Thyroid gland (tissue), 4 donors: ENCODE measurements around the gene AOC3.
A peak's percentile ranks its signal among the peaks of the same experiment; 100 is the strongest.

Source experiments
- POLR2A ChIP-seq, 2 donors: fragments of 450-650 bp; IDR thresholded peaks; one replicate each; pipeline ENCODE4 v1.6.1; 2017; ENCODE audit warnings: antibody characterized with exemption in 2 of 2, mild to moderate bottlenecking in 2 of 2, moderate library complexity in 1 of 2
- TF ChIP-seq, protein P1 (sequence below), 6 experiments: fragments of 200-600 bp in 3 of 6; fragments of 450-650 bp in 3 of 6; sonication (generic) in 3 of 6; IDR thresholded peaks; one replicate each; pipeline ENCODE4 v1.5.1; 2016 to 2019; ENCODE audit warnings: antibody characterized with exemption in 6 of 6, mild to moderate bottlenecking in 2 of 6, inconsistent platforms in 1 of 6, moderate library complexity in 1 of 6

DNA sequence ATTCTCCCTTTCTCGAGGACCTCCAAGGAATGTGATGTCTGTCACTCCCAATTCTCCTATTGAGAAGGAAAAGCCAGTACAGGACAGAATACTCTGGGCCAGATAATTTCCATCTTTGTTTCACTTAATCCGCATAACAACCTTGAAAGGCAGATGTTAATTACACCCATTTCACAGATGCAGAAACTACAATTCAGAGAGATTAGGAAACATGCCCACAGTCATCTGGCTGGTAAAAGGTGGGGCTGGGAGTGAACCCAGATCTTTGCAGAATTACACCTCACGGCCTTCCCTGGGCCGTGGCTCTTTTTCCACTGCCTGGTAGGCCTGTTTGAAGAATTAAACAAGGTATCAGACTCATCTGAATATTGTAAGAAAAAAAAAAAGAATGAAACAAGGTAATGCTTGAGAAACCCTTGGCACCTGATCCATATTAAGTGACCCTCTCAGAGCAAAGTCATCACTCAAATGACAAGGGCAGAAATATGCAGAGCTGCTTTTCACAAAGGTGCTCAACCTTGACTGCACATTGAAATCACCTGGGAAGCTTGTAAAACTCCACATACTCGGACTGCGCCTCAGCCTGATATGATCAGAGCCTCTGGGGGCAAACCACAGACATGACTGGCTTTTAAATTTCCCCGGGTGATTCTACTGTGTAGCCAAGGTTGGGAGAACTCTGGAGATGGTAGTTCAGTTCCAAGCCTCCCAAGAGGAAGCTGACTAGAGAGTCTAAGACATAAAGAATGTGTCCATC is 33.0 kb downstream of the AOC3 start:
- TF ChIP-seq, protein P1, sequence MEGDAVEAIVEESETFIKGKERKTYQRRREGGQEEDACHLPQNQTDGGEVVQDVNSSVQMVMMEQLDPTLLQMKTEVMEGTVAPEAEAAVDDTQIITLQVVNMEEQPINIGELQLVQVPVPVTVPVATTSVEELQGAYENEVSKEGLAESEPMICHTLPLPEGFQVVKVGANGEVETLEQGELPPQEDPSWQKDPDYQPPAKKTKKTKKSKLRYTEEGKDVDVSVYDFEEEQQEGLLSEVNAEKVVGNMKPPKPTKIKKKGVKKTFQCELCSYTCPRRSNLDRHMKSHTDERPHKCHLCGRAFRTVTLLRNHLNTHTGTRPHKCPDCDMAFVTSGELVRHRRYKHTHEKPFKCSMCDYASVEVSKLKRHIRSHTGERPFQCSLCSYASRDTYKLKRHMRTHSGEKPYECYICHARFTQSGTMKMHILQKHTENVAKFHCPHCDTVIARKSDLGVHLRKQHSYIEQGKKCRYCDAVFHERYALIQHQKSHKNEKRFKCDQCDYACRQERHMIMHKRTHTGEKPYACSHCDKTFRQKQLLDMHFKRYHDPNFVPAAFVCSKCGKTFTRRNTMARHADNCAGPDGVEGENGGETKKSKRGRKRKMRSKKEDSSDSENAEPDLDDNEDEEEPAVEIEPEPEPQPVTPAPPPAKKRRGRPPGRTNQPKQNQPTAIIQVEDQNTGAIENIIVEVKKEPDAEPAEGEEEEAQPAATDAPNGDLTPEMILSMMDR (IDR thresholded peaks at IDR 0.05): no peak
- TF ChIP-seq POLR2A (IDR thresholded peaks at IDR 0.05): peak in 1 of 2 donors; percentile 25
